Smooth muscle cell (in vitro differentiated cells): ENCODE measurements around the gene CBX2. TPM values are rescaled to one million over a fixed set of nuclear protein-coding genes. Genes with fewer than 3 reads are reported as not detected.

ENCODE experiments used
- DNase-seq: peaks from one replicate; lab custom pipeline; 2025; ENCODE audit not compliant: unreplicated experiment; lab: John Stamatoyannopoulos, UW
- H2AFZ ChIP-seq: fragments of 200-600 bp; sonication (generic); 2 replicates; pipeline ENCODE4 v1.6.0; 2016; ENCODE audit warnings: antibody characterized with exemption, low read depth, mild to moderate bottlenecking
- H3F3A ChIP-seq: fragments of 200-600 bp; sonication (generic); 2 replicates; pipeline ENCODE4 v1.6.0; 2017; ENCODE audit warnings: antibody characterized with exemption, low read depth
- H3K27ac ChIP-seq: fragments of 200-600 bp; sonication (generic); 2 replicates; pipeline ENCODE4 v1.5.1; 2016; ENCODE audit warnings: low read depth, mild to moderate bottlenecking
- H3K27me3 ChIP-seq: fragments of 200-600 bp; sonication (generic); 2 replicates; pipeline ENCODE4 v1.6.1; 2016; ENCODE audit warnings: low read depth, mild to moderate bottlenecking
- H3K36me3 ChIP-seq: fragments of 200-600 bp; sonication (generic); 2 replicates; pipeline ENCODE4 v1.5.1; 2016; ENCODE audit warnings: low read depth
- H3K4me1 ChIP-seq: fragments of 200-600 bp; sonication (generic); 2 replicates; pipeline ENCODE4 v1.5.1; 2016; ENCODE audit warnings: low read depth
- H3K4me2 ChIP-seq: fragments of 200-600 bp; sonication (generic); 2 replicates; pipeline ENCODE4 v1.6.0; 2016; ENCODE audit warnings: mild to moderate bottlenecking
- H3K4me3 ChIP-seq: fragments of 200-600 bp; sonication (generic); 2 replicates; pipeline ENCODE4 v1.5.1; 2016; ENCODE audit warnings: mild to moderate bottlenecking
- H3K79me2 ChIP-seq: fragments of 200-600 bp; sonication (generic); 2 replicates; pipeline ENCODE4 v1.6.0; 2016; ENCODE audit warnings: low read depth, mild to moderate bottlenecking
- H3K9ac ChIP-seq: fragments of 200-600 bp; sonication (generic); 2 replicates; pipeline ENCODE4 v1.6.0; 2016; ENCODE audit warnings: low read depth
- H3K9me3 ChIP-seq: fragments of 200-600 bp; sonication (generic); replicated peaks from 2 replicates; pipeline ENCODE4 v1.5.1; 2016; ENCODE audit warnings: low read depth
- H4K20me1 ChIP-seq: fragments of 200-600 bp; sonication (generic); 2 replicates; pipeline ENCODE4 v1.6.0; 2016; ENCODE audit warnings: low read depth
- CTCF ChIP-seq: fragments of 200-600 bp; sonication (generic); IDR thresholded peaks from 2 replicates; pipeline ENCODE4 v1.5.1; 2017; ENCODE audit warnings: borderline replicate concordance, mild to moderate bottlenecking, antibody characterized with exemption; ENCODE audit not compliant: insufficient read depth, poor library complexity, severe bottlenecking
- WGBS: methylation state at CpG from one replicate; pipeline ENCODE4 v1.1.7; 2016; ENCODE audit warnings: low lambda C conversion rate; 5-methylcytosine and 5-hydroxymethylcytosine counted together
- polyA plus RNA-seq: library from polyadenylated mRNA; unstranded; fragments of >200 nt; fragmentation: Nextera tagmentation; extraction: Ambion mirVana; gene quantifications from 2 replicates; pipeline ENCODE4 v1.2.1, GENCODE V29; 2016
- total RNA-seq: library from RNA; depleted of rRNA; stranded (reverse); fragments of >200 nt; gene quantifications from 2 replicates; pipeline ENCODE4 v1.2.3, GENCODE V29; 2014

CBX2 gene
- total and polyA plus RNA-seq, 2 experiments from 2014 or later = 4.0 to 10.1 TPM

- Histone ChIP-seq H3K27me3 (peaks cover 75% of the 10 kb centered on the region), H3K9ac (no peak overlapping the region), H4K20me1 (no peaks in the 10 kb centered on the region), H3K4me2 (no peak overlapping the region), H3K36me3 (no peaks in the 10 kb centered on the region), H3K9me3 (no peaks in the 10 kb centered on the region), H2AFZ (no peak overlapping the region), H3K4me3 (no peak overlapping the region), H3F3A (no peaks in the 10 kb centered on the region), H3K27ac (no peak overlapping the region), H3K79me2 (no peaks in the 10 kb centered on the region), H3K4me1 (peaks cover 9% of the 10 kb centered on the region)
- 88% methylated on average over 13 of the region's 13 CpGs for WGBS
- no peak for DNase-seq
- TF ChIP-seq CTCF = no peak
Measured at GRCh38 chr17:79819534-79820276, 41.8 kb downstream of the CBX2 start.

GRCh38 chr17:79820959-79821330 is 43.0 kb downstream of the CBX2 start:
- Histone ChIP-seq H4K20me1 (no peaks in the 10 kb centered on the region), H3K36me3 (no peaks in the 10 kb centered on the region), H3K4me2 (no peak overlapping the region), H3K4me3 (no peak overlapping the region), H3K27me3 (peaks cover 66% of the 10 kb centered on the region), H3K4me1 (no peaks in the 10 kb centered on the region), H3K79me2 (no peaks in the 10 kb centered on the region), H3K9ac (no peak overlapping the region), H3K9me3 (no peaks in the 10 kb centered on the region), H3K27ac (no peak overlapping the region), H3F3A (no peaks in the 10 kb centered on the region), H2AFZ (no peak overlapping the region)
- 88% methylated on average over 4 of the region's 4 CpGs for WGBS
- TF ChIP-seq CTCF = no peak
- DNase-seq = no peak

GRCh38 chr17:79821331-79822095 is 43.6 kb downstream of the CBX2 start:
- Histone ChIP-seq H3K4me2 (no peak overlapping the region), H3K79me2 (no peaks in the 10 kb centered on the region), H3K27me3 (peaks cover 61% of the 10 kb centered on the region), H3K9ac (no peak overlapping the region), H3K27ac (no peak overlapping the region), H3K4me1 (no peaks in the 10 kb centered on the region), H3K4me3 (no peak overlapping the region), H3K36me3 (no peaks in the 10 kb centered on the region), H3K9me3 (no peaks in the 10 kb centered on the region), H4K20me1 (no peaks in the 10 kb centered on the region), H2AFZ (no peak overlapping the region), H3F3A (no peaks in the 10 kb centered on the region)
- 90% methylated on average over 12 of the region's 12 CpGs for WGBS
- TF ChIP-seq CTCF = no peak
- no peak for DNase-seq
